ENCODE data around the gene EXPH5.

Gene EXPH5

DNA sequence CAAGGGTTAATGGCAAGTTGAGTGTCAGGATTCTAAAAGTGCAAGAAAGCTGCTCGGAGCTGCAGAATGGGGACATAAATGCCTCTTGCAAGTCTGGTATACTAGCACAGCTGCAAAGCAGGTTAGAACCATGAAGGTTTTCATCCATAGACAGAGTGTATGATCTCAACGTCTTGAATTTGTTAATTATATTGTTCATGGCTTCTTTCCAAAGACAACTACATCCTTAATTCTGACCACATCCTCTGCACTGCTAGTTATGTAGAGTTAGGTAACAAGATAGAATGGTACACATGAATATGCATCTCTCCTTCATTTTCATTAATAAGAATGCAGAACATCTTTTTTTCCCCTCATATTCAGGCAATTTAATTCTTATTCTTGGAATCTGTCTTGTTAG is 34.2 kb downstream of the EXPH5 start (continued):
- no peak for TF ChIP-seq ZBTB11 (tag by site-specific recombination; conservative IDR thresholded peaks at IDR 0.05; ENCODE audit: low read depth)
- no peak for TF ChIP-seq ZNF266 (tag by site-specific recombination; IDR thresholded peaks at IDR 0.05; ENCODE audit: low read depth)
- TF ChIP-seq ZNF426 (tag by site-specific recombination; IDR thresholded peaks at IDR 0.05): no peak
- TF ChIP-seq ZSCAN23 (tag by site-specific recombination; IDR thresholded peaks at IDR 0.05): no peak
- TF ChIP-seq ZNF366 (tag by site-specific recombination; conservative IDR thresholded peaks at IDR 0.05): peak; percentile 75
- TF ChIP-seq, protein P1, sequence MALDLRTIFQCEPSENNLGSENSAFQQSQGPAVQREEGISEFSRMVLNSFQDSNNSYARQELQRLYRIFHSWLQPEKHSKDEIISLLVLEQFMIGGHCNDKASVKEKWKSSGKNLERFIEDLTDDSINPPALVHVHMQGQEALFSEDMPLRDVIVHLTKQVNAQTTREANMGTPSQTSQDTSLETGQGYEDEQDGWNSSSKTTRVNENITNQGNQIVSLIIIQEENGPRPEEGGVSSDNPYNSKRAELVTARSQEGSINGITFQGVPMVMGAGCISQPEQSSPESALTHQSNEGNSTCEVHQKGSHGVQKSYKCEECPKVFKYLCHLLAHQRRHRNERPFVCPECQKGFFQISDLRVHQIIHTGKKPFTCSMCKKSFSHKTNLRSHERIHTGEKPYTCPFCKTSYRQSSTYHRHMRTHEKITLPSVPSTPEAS (tag by site-specific recombination; IDR thresholded peaks at IDR 0.05): no peak
- no peak for TF ChIP-seq ZNF510 (tag by site-specific recombination; IDR thresholded peaks at IDR 0.05; ENCODE audit: insufficient replicate concordance)
- TF ChIP-seq FEZF1 (tag by site-specific recombination; IDR thresholded peaks at IDR 0.05): peak; percentile 17; the same call in 1 of the 2 replicates

DNA sequence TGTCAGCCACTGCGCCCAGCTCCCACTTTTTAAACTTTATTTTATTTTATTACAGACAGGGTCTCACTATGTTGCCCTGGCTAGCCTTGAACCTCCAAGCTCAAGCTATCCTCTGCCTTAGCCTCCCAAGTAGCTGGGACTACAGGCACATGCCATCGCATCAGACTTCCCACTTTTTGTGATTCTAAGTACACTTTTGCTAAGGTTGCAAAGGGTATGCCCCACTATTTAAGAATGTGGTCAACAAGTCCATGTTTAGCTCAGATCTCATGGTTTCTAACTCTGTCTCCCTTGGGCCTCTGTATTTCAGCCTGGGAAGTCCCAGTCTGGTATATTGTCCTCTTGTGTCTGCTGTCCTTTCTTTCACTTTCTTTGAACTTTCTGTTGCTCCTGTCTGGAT is 35.3 kb downstream of the EXPH5 start:
- H3K4me3 ChIP-seq (ENCODE audit: low read depth, low read length): no peak overlapping the region
- CTCF ChIA-PET: no interaction called here
- no peak overlapping the region for H3K27ac ChIP-seq (ENCODE audit: extremely low read depth, low read depth, low read length)
- TF ChIP-seq ZNF707 (tag by site-specific recombination; IDR thresholded peaks at IDR 0.05) (no peak), PRDM1 (tag by site-specific recombination; IDR thresholded peaks at IDR 0.05) (peak; percentile 15; the same call in 1 of the 2 replicates), ZNF16 (tag by site-specific recombination; IDR thresholded peaks at IDR 0.05; ENCODE audit: low read depth) (no peak), KLF1 (tag by site-specific recombination; IDR thresholded peaks at IDR 0.05) (no peak), ZNF121 (tag by site-specific recombination; IDR thresholded peaks at IDR 0.05) (0 out of 2 replicates have a peak, but pooled peaks have one; percentile 58)
- H3K4me1 ChIP-seq (ENCODE audit: control insufficient read depth, insufficient read depth, low read length): peaks cover 8% of the 10 kb centered on the region
- POLR2A ChIA-PET: interaction anchor here (0.6 to 1.2 kb wide), 2 partner anchors 35 to 113 kb away, joined by 3 to 6 read pairs; partner anchors contain the start of gene EXPH5
- no peaks in the 10 kb centered on the region for H3K9me3 ChIP-seq (ENCODE audit: control insufficient read depth, insufficient read depth, low read depth, low read length)
- H3K36me3 ChIP-seq (ENCODE audit: control insufficient read depth in 2 of 2, insufficient read depth in 1 of 2, low read length in 2 of 2): no peaks in the 10 kb centered on the region

GRCh38 chr11:108556019-108556418 is 37.5 kb downstream of the EXPH5 start:
- Histone ChIP-seq H3K9me3 (ENCODE audit: control insufficient read depth, insufficient read depth, low read depth, low read length) (no peaks in the 10 kb centered on the region), H3K27ac (ENCODE audit: extremely low read depth, low read depth, low read length) (no peak overlapping the region), H3K4me1 (ENCODE audit: control insufficient read depth, insufficient read depth, low read length) (peaks cover 8% of the 10 kb centered on the region), H3K4me3 (ENCODE audit: low read depth, low read length) (no peak overlapping the region), H3K36me3 (ENCODE audit: control insufficient read depth in 2 of 2, insufficient read depth in 1 of 2, low read length in 2 of 2) (no peaks in the 10 kb centered on the region)
- CTCF ChIA-PET: interaction anchor here (0.6 kb wide), 1 partner anchor 1733 kb away, joined by 4 read pairs; no protein-coding TSS in a partner anchor
- POLR2A ChIA-PET: no interaction called here
- TF ChIP-seq, protein P2, sequence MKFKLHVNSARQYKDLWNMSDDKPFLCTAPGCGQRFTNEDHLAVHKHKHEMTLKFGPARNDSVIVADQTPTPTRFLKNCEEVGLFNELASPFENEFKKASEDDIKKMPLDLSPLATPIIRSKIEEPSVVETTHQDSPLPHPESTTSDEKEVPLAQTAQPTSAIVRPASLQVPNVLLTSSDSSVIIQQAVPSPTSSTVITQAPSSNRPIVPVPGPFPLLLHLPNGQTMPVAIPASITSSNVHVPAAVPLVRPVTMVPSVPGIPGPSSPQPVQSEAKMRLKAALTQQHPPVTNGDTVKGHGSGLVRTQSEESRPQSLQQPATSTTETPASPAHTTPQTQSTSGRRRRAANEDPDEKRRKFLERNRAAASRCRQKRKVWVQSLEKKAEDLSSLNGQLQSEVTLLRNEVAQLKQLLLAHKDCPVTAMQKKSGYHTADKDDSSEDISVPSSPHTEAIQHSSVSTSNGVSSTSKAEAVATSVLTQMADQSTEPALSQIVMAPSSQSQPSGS (tag by site-specific recombination; IDR thresholded peaks at IDR 0.05; ENCODE audit: low read depth): no peak
- no peak for TF ChIP-seq ZNF596 (tag by site-specific recombination; IDR thresholded peaks at IDR 0.05)
- TF ChIP-seq, protein P3, sequence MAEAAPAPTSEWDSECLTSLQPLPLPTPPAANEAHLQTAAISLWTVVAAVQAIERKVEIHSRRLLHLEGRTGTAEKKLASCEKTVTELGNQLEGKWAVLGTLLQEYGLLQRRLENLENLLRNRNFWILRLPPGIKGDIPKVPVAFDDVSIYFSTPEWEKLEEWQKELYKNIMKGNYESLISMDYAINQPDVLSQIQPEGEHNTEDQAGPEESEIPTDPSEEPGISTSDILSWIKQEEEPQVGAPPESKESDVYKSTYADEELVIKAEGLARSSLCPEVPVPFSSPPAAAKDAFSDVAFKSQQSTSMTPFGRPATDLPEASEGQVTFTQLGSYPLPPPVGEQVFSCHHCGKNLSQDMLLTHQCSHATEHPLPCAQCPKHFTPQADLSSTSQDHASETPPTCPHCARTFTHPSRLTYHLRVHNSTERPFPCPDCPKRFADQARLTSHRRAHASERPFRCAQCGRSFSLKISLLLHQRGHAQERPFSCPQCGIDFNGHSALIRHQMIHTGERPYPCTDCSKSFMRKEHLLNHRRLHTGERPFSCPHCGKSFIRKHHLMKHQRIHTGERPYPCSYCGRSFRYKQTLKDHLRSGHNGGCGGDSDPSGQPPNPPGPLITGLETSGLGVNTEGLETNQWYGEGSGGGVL (tag by site-specific recombination; IDR thresholded peaks at IDR 0.05): no peak
- TF ChIP-seq ZNF623 (tag by site-specific recombination; IDR thresholded peaks at IDR 0.05): no peak
- TF ChIP-seq YY1 (tag by site-specific recombination; IDR thresholded peaks at IDR 0.05): no peak
- TF ChIP-seq ZNF416 (tag by site-specific recombination; IDR thresholded peaks at IDR 0.05): no peak
- no peak for TF ChIP-seq SP2 (tag by site-specific recombination; IDR thresholded peaks at IDR 0.05)
- no peak for TF ChIP-seq ZNF214 (tag by site-specific recombination; IDR thresholded peaks at IDR 0.05; ENCODE audit: borderline replicate concordance)
- TF ChIP-seq ZNF112 (tag by site-specific recombination; IDR thresholded peaks at IDR 0.05): no peak
- TF ChIP-seq YY2 (tag by site-specific recombination; IDR thresholded peaks at IDR 0.05): no peak
- no peak for TF ChIP-seq ZSCAN5A (tag by site-specific recombination; IDR thresholded peaks at IDR 0.05)
- no peak for TF ChIP-seq WT1 (tag by site-specific recombination; IDR thresholded peaks at IDR 0.05)
- no peak for TF ChIP-seq ZNF366 (tag by site-specific recombination; conservative IDR thresholded peaks at IDR 0.05)
- no peak for TF ChIP-seq ZBTB20 (tag by site-specific recombination; IDR thresholded peaks at IDR 0.05)
